K562 (cell line): ENCODE data around the gene FBXW11. TPM values are rescaled to one million over a fixed set of nuclear protein-coding genes. Genes with fewer than 3 reads are reported as not detected.

Experiments used
- ATAC-seq: fragments of 200-7000 bp; cut with Tn5 transposase; 3 replicates; pipeline ENCODE4 v1.9.1; 2020; ENCODE audit warnings: moderate library complexity
- BruUV-seq: library from RNA; stranded (reverse); fragments of 400-500 nt; replicated peaks from 2 replicates; lab custom pipeline; 2021; lab: Mats Ljungman, UMichigan
- CTCF ChIA-PET: fragments of 300-600 bp; formaldehyde crosslinking; extraction: SDS; loops from one replicate; lab custom pipeline; 2021; ENCODE audit warnings: low intra/inter-chr PET ratio; lab: Yijun Ruan, JAX
- POLR2A ChIA-PET: fragments of 300-600, 350-650 bp; sonication (Branson Sonifier 250); formaldehyde crosslinking; extraction: SDS; loops from one replicate; lab custom pipeline; 2021; ENCODE audit warnings: antibody characterized with exemption, inconsistent platforms; lab: Yijun Ruan, JAX
- DNase-seq, 4 experiments: peaks; one replicate each; pipeline versions ENCODE4 v3.0.0 to v3.0.0-alpha.2; 2011 to 2018; ENCODE audit warnings: low spot score in 3 of 4, mixed read lengths in 3 of 4; ENCODE audit errors: extremely low read depth in 1 of 4
- FAIRE-seq: peaks from 2 replicates; lab custom pipeline; 2011; peaks lifted over from hg19 to GRCh38; lab: Jason Lieb, UNC
- H2AFZ ChIP-seq: 2 replicates; pipeline ENCODE4 v1.6.0; 2011; ENCODE audit warnings: low read depth, low read length, control low read depth, inconsistent platforms
- H3K27ac ChIP-seq: fragments of 200-600 bp; 3 replicates; pipeline ENCODE4 v1.8.0; 2011; ENCODE audit warnings: low read depth, mild to moderate bottlenecking, control low read depth, inconsistent platforms, low read length, moderate library complexity, mixed read lengths; ENCODE audit errors: extremely low read depth
- H3K27me3 ChIP-seq, 2 experiments: fragments of 300-600 bp in 1 of 2; 2 replicates in 1 of 2; 3 replicates in 1 of 2; pipeline versions ENCODE4 v1.6.0 to v1.8.0; 2011; ENCODE audit warnings: inconsistent platforms in 2 of 2, low read length in 2 of 2, mild to moderate bottlenecking in 1 of 2, mixed read lengths in 1 of 2, moderate library complexity in 1 of 2; ENCODE audit not compliant: control insufficient read depth in 2 of 2, insufficient read depth in 2 of 2
- H3K36me3 ChIP-seq: fragments of 300-600 bp; 3 replicates; pipeline ENCODE4 v1.8.0; 2011; ENCODE audit warnings: mild to moderate bottlenecking, low read length, inconsistent platforms; ENCODE audit not compliant: control insufficient read depth, insufficient read depth
- H3K4me1 ChIP-seq, 2 experiments: fragments of 200-600 bp in 1 of 2; replicated peaks in 1 of 2; 2 replicates in 1 of 2; 3 replicates in 1 of 2; pipeline versions ENCODE4 v1.5.1 to v1.8.0; 2011; ENCODE audit warnings: inconsistent platforms in 2 of 2, low read length in 2 of 2, mild to moderate bottlenecking in 1 of 2, mixed read lengths in 1 of 2, moderate library complexity in 1 of 2; ENCODE audit not compliant: control insufficient read depth in 2 of 2, insufficient read depth in 2 of 2
- H3K4me2 ChIP-seq: 2 replicates; pipeline ENCODE4 v1.6.1; 2011; ENCODE audit warnings: low read length, control low read depth, inconsistent platforms, mixed read lengths; ENCODE audit not compliant: insufficient read depth
- H3K4me3 ChIP-seq: fragments of 200-600 bp; sonication (generic), shearing (Covaris generic); 2 replicates; pipeline ENCODE4 v1.5.1; 2016; ENCODE audit warnings: control low read depth, inconsistent platforms
- H3K79me2 ChIP-seq: fragments of 200-600 bp; 3 replicates; pipeline ENCODE4 v1.8.0; 2011; ENCODE audit warnings: low read length, inconsistent platforms; ENCODE audit not compliant: control insufficient read depth, insufficient read depth
- H3K9ac ChIP-seq, 2 experiments: 2 replicates each; pipeline versions ENCODE4 v1.6.0 to v1.6.1; 2011; ENCODE audit warnings: low read depth in 2 of 2, low read length in 2 of 2, control low read depth in 1 of 2, inconsistent platforms in 1 of 2, mild to moderate bottlenecking in 1 of 2, mixed read lengths in 1 of 2; ENCODE audit not compliant: insufficient read depth in 1 of 2
- H3K9me1 ChIP-seq: one replicate; pipeline ENCODE4 v1.6.0; 2011; ENCODE audit warnings: inconsistent platforms, mild to moderate bottlenecking, low read length, moderate library complexity; ENCODE audit not compliant: control insufficient read depth, insufficient read depth
- H3K9me3 ChIP-seq: replicated peaks from 2 replicates; pipeline ENCODE4 v1.5.1; 2011; ENCODE audit warnings: low read depth, low read length, inconsistent platforms; ENCODE audit not compliant: control insufficient read depth, insufficient read depth
- H4K20me1 ChIP-seq: replicated peaks from 2 replicates; pipeline ENCODE4 v1.6.1; 2011; ENCODE audit warnings: low read length, inconsistent platforms, mixed read lengths; ENCODE audit not compliant: control insufficient read depth, insufficient read depth
- CEBPB ChIP-seq: fragments of 450-650 bp; IDR thresholded peaks from 2 replicates; pipeline ENCODE4 v1.6.1; 2016; ENCODE audit warnings: missing genetic modification characterization, missing compliant biosample characterization
- RNF219 ChIP-seq: fragments of 250-450 bp; sonication (Bioruptor Pico); IDR thresholded peaks from 2 replicates; pipeline ENCODE4 v1.5.0; 2022; ENCODE audit warnings: mild to moderate bottlenecking
- WGBS: fragments of 100-300 bp; shearing (Covaris generic); methylation state at CpG from one replicate; pipeline ENCODE4 v1.1.6; 2016; ENCODE audit warnings: low coverage, mixed read lengths; ENCODE audit not compliant: insufficient coverage; ENCODE audit errors: missing lambda C conversion rate; 5-methylcytosine and 5-hydroxymethylcytosine counted together
- in situ Hi-C: fragments of 300-500 bp; cut with MboI; formaldehyde crosslinking; loops from 4 replicates; pipeline ENCODE4 v1.15.0; 2018; ENCODE audit warnings: inconsistent platforms, mixed read lengths
- intact Hi-C: fragments of 100-400 bp; cut with micrococcal nuclease; formaldehyde crosslinking; loops from 2 replicates; pipeline ENCODE4 v1.14.2; 2022
- polyA plus RNA-seq, 8 experiments: library from polyadenylated mRNA; depleted of rRNA in 4 of 8; stranded (reverse) in 5 of 8; unstranded in 3 of 8; fragments of >200 nt; fragmentation: Nextera tagmentation in 2 of 8; fragmentation: Illumina TruSeq in 1 of 8; extraction: Ambion mirVana in 2 of 8; extraction: Trizol in 1 of 8; gene quantifications; 2 replicates each; pipeline versions ENCODE4 v1.2.1 to v1.2.3, GENCODE V29; 2011 to 2014; ENCODE audit warnings: inconsistent platforms in 1 of 8, missing spikeins in 1 of 8
- total RNA-seq, 7 experiments: library from RNA; depleted of rRNA in 6 of 7; stranded (reverse); fragments of >200 nt in 6 of 7; fragmentation: Illumina TruSeq in 2 of 7; extraction: Trizol in 2 of 7; gene quantifications; 2 replicates each; pipeline versions ENCODE4 v1.2.1 to v1.2.3, GENCODE V29; 2011 to 2021; ENCODE audit warnings: low replicate concordance in 1 of 7
- TF ChIP-seq, protein P1 (sequence below), 3 experiments: IDR thresholded peaks in 2 of 3; conservative IDR thresholded peaks in 1 of 3; 2 replicates each; pipeline ENCODE4 v1.5.1; 2011 to 2012; ENCODE audit warnings: low read length in 3 of 3, mild to moderate bottlenecking in 3 of 3, control low read depth in 2 of 3, improper control_type of control experiment in 1 of 3, inconsistent platforms in 1 of 3, low read depth in 1 of 3, mixed read lengths in 1 of 3, moderate library complexity in 1 of 3; ENCODE audit not compliant: insufficient read depth in 2 of 3

The FBXW11 gene
- total and polyA plus RNA-seq, 9 of the 15 experiments (the other 6 are each of a cell fraction or from before 2014, with no cell fraction given): 3.0 to 28.6 (median 23.6) TPM

DNA sequence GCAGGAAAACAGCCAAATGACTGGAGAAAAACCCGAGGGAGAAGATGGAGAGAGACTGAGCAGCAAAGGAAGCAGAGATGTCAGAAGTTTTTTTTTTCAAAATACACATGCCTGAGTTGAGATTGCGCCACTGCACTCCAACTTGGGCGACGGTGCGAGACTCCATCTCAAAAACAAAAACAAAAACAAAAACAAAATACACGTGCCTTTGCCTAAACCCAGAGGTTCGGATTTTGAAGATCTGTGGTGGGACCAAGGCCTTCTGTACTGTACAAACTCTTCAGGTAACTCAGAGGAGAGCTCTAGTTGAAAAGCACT is 38.8 kb upstream of the FBXW11 start:
- no TSS peak for BruUV-seq
- H3K9ac ChIP-seq: no peak overlapping the region
- H3K4me2 ChIP-seq: no peak overlapping the region
- in situ Hi-C loops: no loop called here
- no peak for TF ChIP-seq RNF219
- TF ChIP-seq, protein P1, sequence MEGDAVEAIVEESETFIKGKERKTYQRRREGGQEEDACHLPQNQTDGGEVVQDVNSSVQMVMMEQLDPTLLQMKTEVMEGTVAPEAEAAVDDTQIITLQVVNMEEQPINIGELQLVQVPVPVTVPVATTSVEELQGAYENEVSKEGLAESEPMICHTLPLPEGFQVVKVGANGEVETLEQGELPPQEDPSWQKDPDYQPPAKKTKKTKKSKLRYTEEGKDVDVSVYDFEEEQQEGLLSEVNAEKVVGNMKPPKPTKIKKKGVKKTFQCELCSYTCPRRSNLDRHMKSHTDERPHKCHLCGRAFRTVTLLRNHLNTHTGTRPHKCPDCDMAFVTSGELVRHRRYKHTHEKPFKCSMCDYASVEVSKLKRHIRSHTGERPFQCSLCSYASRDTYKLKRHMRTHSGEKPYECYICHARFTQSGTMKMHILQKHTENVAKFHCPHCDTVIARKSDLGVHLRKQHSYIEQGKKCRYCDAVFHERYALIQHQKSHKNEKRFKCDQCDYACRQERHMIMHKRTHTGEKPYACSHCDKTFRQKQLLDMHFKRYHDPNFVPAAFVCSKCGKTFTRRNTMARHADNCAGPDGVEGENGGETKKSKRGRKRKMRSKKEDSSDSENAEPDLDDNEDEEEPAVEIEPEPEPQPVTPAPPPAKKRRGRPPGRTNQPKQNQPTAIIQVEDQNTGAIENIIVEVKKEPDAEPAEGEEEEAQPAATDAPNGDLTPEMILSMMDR (IDR thresholded peaks at IDR 0.05 in 2 of 3, conservative IDR thresholded peaks at IDR 0.05 in 1 of 3; ENCODE audit: insufficient read depth in 2 of 3, low read depth in 1 of 3, low read length in 3 of 3): 0 out of 6 replicates have a peak, but pooled peaks of 1 of the 3 experiments have one; percentile 6
- peak; percentile 35 for TF ChIP-seq CEBPB (tag)
- DNase-seq (no peak), ATAC-seq (no peak), FAIRE-seq (no peak)
- H4K20me1 ChIP-seq: no peaks in the 10 kb centered on the region
- no peak overlapping the region for H3K27ac ChIP-seq
- CTCF ChIA-PET: interaction anchor here (0.8 kb wide), 1 partner anchor 12 kb away, joined by 3 read pairs; no protein-coding TSS in a partner anchor
- peaks cover 0 to 3% of the 10 kb centered on the region in 2 experiments; a peak in 2 of 5 replicates for H3K4me1 ChIP-seq
- no peak overlapping the region for H2AFZ ChIP-seq
- no peaks in the 10 kb centered on the region for H3K79me2 ChIP-seq
- peaks cover 15 to 21% of the 10 kb centered on the region in 2 experiments; a peak in 4 of 5 replicates for H3K27me3 ChIP-seq
- no peak overlapping the region for H3K4me3 ChIP-seq
- no peaks in the 10 kb centered on the region for H3K9me3 ChIP-seq
- 37% methylated on average over 7 of the region's 7 CpGs for WGBS
- H3K36me3 ChIP-seq: no peaks in the 10 kb centered on the region
- no peaks in the 10 kb centered on the region for H3K9me1 ChIP-seq
- intact Hi-C loops: loop anchor here (10.0 kb wide), 2 partner anchors 270 to 410 kb away; no protein-coding TSS in a partner anchor
- POLR2A ChIA-PET: interaction anchor here (1.0 kb wide), 1 partner anchor 39 kb away, joined by 3 read pairs; the partner anchor contains the start of gene FBXW11
